HepG2 (cell line): Measurements from ENCODE around the gene ABCA2.

Experiments used
- BCL6 ChIP-seq: IDR thresholded peaks from 2 replicates; pipeline ENCODE4 v1.6.1; 2016; ENCODE audit warnings: missing genetic modification reagents, missing compliant biosample characterization
- CTCF ChIP-seq: sonication (generic); formaldehyde crosslinking; IDR thresholded peaks from 2 replicates; pipeline ENCODE4 v1.5.0; 2020; ENCODE audit warnings: mild to moderate bottlenecking, missing genetic modification reagents, moderate library complexity
- EZH2 ChIP-seq: conservative IDR thresholded peaks from 2 replicates; pipeline ENCODE4 v1.6.1; 2012; ENCODE audit warnings: mild to moderate bottlenecking, low read depth, low read length, moderate library complexity
- FOXK1 ChIP-seq: sonication (generic); formaldehyde crosslinking; IDR thresholded peaks from 2 replicates; pipeline ENCODE4 v1.4.0; 2020; ENCODE audit warnings: low read depth, missing genetic modification reagents, borderline replicate concordance
- KDM1A ChIP-seq: IDR thresholded peaks from 2 replicates; pipeline ENCODE4 v1.6.1; 2016; ENCODE audit warnings: missing compliant biosample characterization
- MAZ ChIP-seq, 2 experiments: sonication (generic) in 1 of 2; formaldehyde crosslinking in 1 of 2; IDR thresholded peaks; 2 replicates each; pipeline versions ENCODE4 v1.5.0 to v1.6.1; 2012 to 2020; ENCODE audit warnings: low read depth in 2 of 2, mild to moderate bottlenecking in 2 of 2, borderline replicate concordance in 1 of 2, improper control_type of control experiment in 1 of 2, low read length in 1 of 2, missing genetic modification reagents in 1 of 2, moderate library complexity in 1 of 2
- POLR2AphosphoS5 ChIP-seq: IDR thresholded peaks from 2 replicates; pipeline ENCODE4 v1.6.1; 2012; ENCODE audit warnings: low read depth, low read length
- RAD21 ChIP-seq: fragments of 450-650 bp; formaldehyde crosslinking; IDR thresholded peaks from 2 replicates; pipeline ENCODE4 v1.5.0; 2020; ENCODE audit warnings: mild to moderate bottlenecking
- REST ChIP-seq, 2 experiments: IDR thresholded peaks; 2 replicates each; pipeline ENCODE4 v1.6.1; 2011 to 2012; ENCODE audit warnings: low read length in 2 of 2, borderline replicate concordance in 1 of 2, low read depth in 1 of 2, mild to moderate bottlenecking in 1 of 2, moderate library complexity in 1 of 2
- ZFP37 ChIP-seq: sonication (generic); formaldehyde crosslinking; IDR thresholded peaks from 2 replicates; pipeline ENCODE4 v1.4.0; 2020; ENCODE audit warnings: missing genetic modification reagents, borderline replicate concordance
- ZNF569 ChIP-seq: sonication (generic); formaldehyde crosslinking; IDR thresholded peaks from 2 replicates; pipeline ENCODE4 v1.5.0; 2020; ENCODE audit warnings: mild to moderate bottlenecking, missing genetic modification reagents, moderate library complexity, borderline replicate concordance
- ZNF780A ChIP-seq: sonication (generic); formaldehyde crosslinking; IDR thresholded peaks from 2 replicates; pipeline ENCODE4 v1.8.0; 2022; ENCODE audit warnings: mild to moderate bottlenecking, missing genetic modification reagents, moderate library complexity

- TF ChIP-seq ZFP37 (CRISPR knock-in tag): no peak
- no peak for TF ChIP-seq FOXK1 (CRISPR knock-in tag)
- TF ChIP-seq ZNF569 (CRISPR knock-in tag): no peak
- no peak for TF ChIP-seq POLR2AphosphoS5
- no peak for TF ChIP-seq REST (IDR thresholded peaks at IDR 0.05; ENCODE audit: borderline replicate concordance in 1 of 2, low read depth in 1 of 2, low read length in 2 of 2)
- TF ChIP-seq EZH2: no peak
- TF ChIP-seq CTCF: no peak
- no peak for TF ChIP-seq ZNF780A
- no peak for TF ChIP-seq KDM1A (CRISPR knock-in tag)
- TF ChIP-seq RAD21 (CRISPR knock-in tag): no peak
- TF ChIP-seq MAZ (IDR thresholded peaks at IDR 0.05; ENCODE audit: borderline replicate concordance, low read depth, low read length): no peak
- no peak for TF ChIP-seq MAZ (CRISPR knock-in tag; IDR thresholded peaks at IDR 0.05; ENCODE audit: low read depth)
- TF ChIP-seq BCL6 (CRISPR knock-in tag): no peak
These were observed at the start of gene ABCA2 for GRCh38 chr9:137027369-137028262.
